ENCODE data around the gene DCUN1D4. TPM values are rescaled to one million over a fixed set of nuclear protein-coding genes. Genes with fewer than 3 reads are reported as not detected.
A peak's percentile ranks its signal among the peaks of the same experiment; 100 is the strongest.

Gene DCUN1D4
- total RNA-seq, 2 donors from 2014 or later, result 23.0 to 49.1 TPM

DNA sequence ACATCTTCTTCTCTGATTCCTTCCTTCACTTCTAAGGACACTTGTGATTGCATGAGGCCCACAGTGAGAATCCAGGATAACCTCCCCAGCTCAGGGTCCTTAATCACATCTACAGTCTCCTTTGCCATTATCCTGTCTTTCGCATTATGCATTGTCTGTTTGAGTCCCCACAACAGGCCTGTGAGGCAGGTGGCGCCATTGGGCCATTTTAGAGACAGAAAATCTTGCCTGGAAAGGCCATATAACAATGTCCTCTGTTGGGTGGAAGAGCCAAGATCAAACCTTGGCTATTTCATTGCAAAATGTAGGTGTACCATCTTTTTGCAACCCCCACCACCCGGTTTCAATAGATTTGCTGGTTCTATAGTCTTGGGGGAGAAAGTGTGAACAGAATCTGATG is 11.8 kb upstream of the DCUN1D4 start:
- Histone ChIP-seq H3K36me3 (no peaks in the 10 kb centered on the region), H3K27me3 (replicated peaks; ENCODE audit: insufficient read depth) (no peaks in the 10 kb centered on the region), H3K4me3 (no peak overlapping the region), H3K9me3 (no peaks in the 10 kb centered on the region), H3K27ac (no peak overlapping the region), H3K4me1 (replicated peaks) (no peaks in the 10 kb centered on the region)
- intact Hi-C loops (cut with DNase I), result no loop called here
- no peak for TF ChIP-seq POLR2A (IDR thresholded peaks at IDR 0.05)
- TF ChIP-seq, protein P1, sequence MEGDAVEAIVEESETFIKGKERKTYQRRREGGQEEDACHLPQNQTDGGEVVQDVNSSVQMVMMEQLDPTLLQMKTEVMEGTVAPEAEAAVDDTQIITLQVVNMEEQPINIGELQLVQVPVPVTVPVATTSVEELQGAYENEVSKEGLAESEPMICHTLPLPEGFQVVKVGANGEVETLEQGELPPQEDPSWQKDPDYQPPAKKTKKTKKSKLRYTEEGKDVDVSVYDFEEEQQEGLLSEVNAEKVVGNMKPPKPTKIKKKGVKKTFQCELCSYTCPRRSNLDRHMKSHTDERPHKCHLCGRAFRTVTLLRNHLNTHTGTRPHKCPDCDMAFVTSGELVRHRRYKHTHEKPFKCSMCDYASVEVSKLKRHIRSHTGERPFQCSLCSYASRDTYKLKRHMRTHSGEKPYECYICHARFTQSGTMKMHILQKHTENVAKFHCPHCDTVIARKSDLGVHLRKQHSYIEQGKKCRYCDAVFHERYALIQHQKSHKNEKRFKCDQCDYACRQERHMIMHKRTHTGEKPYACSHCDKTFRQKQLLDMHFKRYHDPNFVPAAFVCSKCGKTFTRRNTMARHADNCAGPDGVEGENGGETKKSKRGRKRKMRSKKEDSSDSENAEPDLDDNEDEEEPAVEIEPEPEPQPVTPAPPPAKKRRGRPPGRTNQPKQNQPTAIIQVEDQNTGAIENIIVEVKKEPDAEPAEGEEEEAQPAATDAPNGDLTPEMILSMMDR (IDR thresholded peaks at IDR 0.05), result peak in 3 of 4 experiments; percentile 58 to 77 (median 71)
- peak; percentile 46 for DNase-seq (ENCODE audit: low spot score)
- WGBS, result 33% methylated on average over 3 of the region's 3 CpGs

DNA sequence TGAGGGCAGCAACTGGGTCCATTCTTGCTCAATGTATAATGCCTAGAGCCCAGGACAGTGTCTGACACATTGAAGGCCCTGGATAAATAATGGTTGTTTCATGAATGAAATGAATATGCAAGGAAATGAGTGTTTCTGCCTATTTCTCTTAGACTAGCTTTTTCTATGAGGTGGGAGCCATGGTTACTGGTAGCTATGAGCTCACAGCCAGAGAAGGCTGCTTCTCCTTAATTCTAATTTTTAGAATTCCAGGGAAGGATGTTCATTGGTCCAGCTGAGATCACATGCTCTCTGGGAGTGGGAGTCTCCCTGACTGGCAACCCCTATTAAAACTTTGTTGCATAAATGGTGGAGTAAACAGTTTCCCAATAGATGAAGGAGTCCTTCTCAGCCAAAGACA is 9.7 kb upstream of the DCUN1D4 start:
- TF ChIP-seq POLR2AphosphoS5 (IDR thresholded peaks at IDR 0.05), result no peak
- TF ChIP-seq, protein P1 (IDR thresholded peaks at IDR 0.05), result no peak
- TF ChIP-seq POLR2A (IDR thresholded peaks at IDR 0.05), result no peak
- H3K4me3 ChIP-seq, result no peak overlapping the region
- H3K36me3 ChIP-seq, result no peaks in the 10 kb centered on the region
- no peaks in the 10 kb centered on the region for H3K4me1 ChIP-seq (replicated peaks)
- no peaks in the 10 kb centered on the region for H3K9me3 ChIP-seq
- intact Hi-C loops (cut with DNase I), result no loop called here
- no peak for DNase-seq (ENCODE audit: low spot score)
- H3K27ac ChIP-seq, result no peak overlapping the region
- H3K27me3 ChIP-seq (replicated peaks; ENCODE audit: insufficient read depth), result no peaks in the 10 kb centered on the region

DNA sequence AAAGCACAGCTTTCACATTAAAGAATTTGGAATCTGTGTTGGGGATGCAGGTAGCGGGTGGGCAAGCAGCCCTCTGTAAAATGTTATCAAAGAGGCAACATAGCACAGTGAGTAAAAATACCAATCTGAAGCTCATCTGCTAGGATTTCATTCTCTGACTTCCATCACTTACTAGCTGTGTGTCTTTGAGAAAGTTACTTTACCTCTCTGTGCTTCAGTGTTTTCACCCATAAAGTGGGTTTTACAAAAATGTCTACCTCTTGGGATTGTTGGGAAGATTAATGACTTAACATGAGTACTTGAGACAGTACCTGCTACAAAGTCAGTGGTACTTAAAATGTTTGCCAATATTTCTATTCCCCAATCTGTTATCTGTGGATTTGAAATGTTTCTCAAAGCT is 7.9 kb upstream of the DCUN1D4 start:
- WGBS, result 96% methylated on average over 1 of the region's 1 CpG
- Histone ChIP-seq H3K4me3 (no peak overlapping the region), H3K4me1 (replicated peaks) (no peaks in the 10 kb centered on the region), H3K36me3 (no peaks in the 10 kb centered on the region), H3K27me3 (replicated peaks; ENCODE audit: insufficient read depth) (no peaks in the 10 kb centered on the region), H3K27ac (no peak overlapping the region), H3K9me3 (no peaks in the 10 kb centered on the region)
- intact Hi-C loops (cut with DNase I), result no loop called here
- TF ChIP-seq, protein P1 (IDR thresholded peaks at IDR 0.05), result no peak
- no peak for TF ChIP-seq POLR2A (IDR thresholded peaks at IDR 0.05)
- TF ChIP-seq POLR2AphosphoS5 (IDR thresholded peaks at IDR 0.05), result no peak
- no peak for DNase-seq (ENCODE audit: low spot score)

DNA sequence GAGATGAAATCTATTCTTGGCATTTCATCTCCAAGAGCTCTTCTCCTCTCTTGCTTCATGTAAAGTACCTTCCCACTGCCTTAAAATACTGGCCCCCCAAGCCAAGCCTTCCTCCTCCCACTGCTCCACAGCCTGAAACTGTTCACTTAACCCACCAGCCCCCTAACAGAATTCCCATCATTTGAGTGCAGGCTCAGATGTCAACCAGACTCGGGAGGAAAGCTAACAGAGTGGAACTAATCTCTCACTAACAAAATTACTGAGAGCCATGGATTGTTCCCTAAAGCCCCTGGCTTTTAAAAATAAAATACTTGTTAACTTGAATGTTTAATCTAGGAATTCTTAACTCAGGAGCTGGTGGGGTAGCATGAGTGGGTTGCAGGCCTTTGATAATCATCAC is 7.1 kb upstream of the DCUN1D4 start:
- intact Hi-C loops (cut with DNase I), result no loop called here
- WGBS, result 52% methylated on average over 1 of the region's 1 CpG

DNA sequence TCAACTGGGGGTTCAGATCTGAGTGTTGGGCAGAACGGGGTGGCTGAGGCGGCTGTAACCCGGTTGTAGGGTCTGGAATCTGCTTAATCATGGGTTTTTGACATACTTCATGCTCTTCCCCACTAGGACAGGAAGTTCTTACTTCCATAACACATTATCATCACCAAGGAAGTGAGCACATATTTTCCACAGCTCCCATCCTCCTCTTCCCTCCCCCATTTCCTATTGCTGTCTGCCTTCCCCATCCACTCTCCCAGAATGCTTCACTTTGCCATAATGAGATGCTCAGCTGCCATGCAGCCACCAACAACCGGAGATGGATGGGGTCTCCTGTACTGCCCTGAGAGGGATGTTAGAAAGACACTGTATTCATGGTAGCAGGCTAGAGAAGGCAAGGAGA is 6.4 kb upstream of the DCUN1D4 start:
- no peaks in the 10 kb centered on the region for H3K36me3 ChIP-seq
- no peak for DNase-seq (ENCODE audit: low spot score)
- 75% methylated on average over 4 of the region's 4 CpGs for WGBS
- no peaks in the 10 kb centered on the region for H3K9me3 ChIP-seq
- H3K4me3 ChIP-seq, result no peak overlapping the region
- H3K4me1 ChIP-seq (replicated peaks), result no peaks in the 10 kb centered on the region
- H3K27ac ChIP-seq, result no peak overlapping the region
- no peak for TF ChIP-seq POLR2A (IDR thresholded peaks at IDR 0.05)
- intact Hi-C loops (cut with DNase I), result no loop called here
- no peaks in the 10 kb centered on the region for H3K27me3 ChIP-seq (replicated peaks; ENCODE audit: insufficient read depth)

More for the DNA sequence above, 7.1 kb upstream of the DCUN1D4 start:
- no peak overlapping the region for H3K4me3 ChIP-seq
- no peaks in the 10 kb centered on the region for H3K4me1 ChIP-seq (replicated peaks)
- no peaks in the 10 kb centered on the region for H3K27me3 ChIP-seq (replicated peaks; ENCODE audit: insufficient read depth)
- no peak overlapping the region for H3K27ac ChIP-seq
- H3K36me3 ChIP-seq, result no peaks in the 10 kb centered on the region
- DNase-seq (ENCODE audit: low spot score), result no peak
- H3K9me3 ChIP-seq, result no peaks in the 10 kb centered on the region
- TF ChIP-seq POLR2A (IDR thresholded peaks at IDR 0.05), result no peak
- TF ChIP-seq, protein P1 (IDR thresholded peaks at IDR 0.05), result no peak
- no peak for TF ChIP-seq POLR2AphosphoS5 (IDR thresholded peaks at IDR 0.05)
